Erythroblast (primary cell): ENCODE results near the gene CCDC47.

ENCODE experiments used
- GATA1 ChIP-seq: IDR thresholded peaks from 2 replicates; pipeline ENCODE4 v1.6.1; 2011; ENCODE audit warnings: low read depth, mild to moderate bottlenecking, control low read depth, low read length, moderate library complexity
- POLR2A ChIP-seq: IDR thresholded peaks from 2 replicates; pipeline ENCODE4 v1.6.1; 2011; ENCODE audit warnings: mild to moderate bottlenecking, low read length

- TF ChIP-seq POLR2A (no peak), GATA1 (no peak)
These were observed 25.2 kb upstream of the CCDC47 start for GRCh38 chr17:63798572-63799106.
